Parathyroid adenoma (tissue), 2 donors: ENCODE results near the gene CAPZB.
A peak's percentile ranks its signal among the peaks of the same experiment; 100 is the strongest.

ENCODE experiments used
- H2AFZ ChIP-seq: fragments of 300-600 bp; sonication (generic); one replicate; pipeline ENCODE4 v1.7.0; 2017; ENCODE audit warnings: antibody characterized with exemption, mild to moderate bottlenecking
- H3K27ac ChIP-seq: fragments of 300-600 bp; sonication (generic); one replicate; pipeline ENCODE4 v1.7.0; 2017
- H3K27me3 ChIP-seq: fragments of 300-600 bp; sonication (generic); one replicate; pipeline ENCODE4 v1.7.0; 2017; ENCODE audit warnings: low read length; ENCODE audit not compliant: control insufficient read depth, insufficient read depth
- H3K36me3 ChIP-seq: fragments of 300-600 bp; sonication (generic); one replicate; pipeline ENCODE4 v1.7.0; 2017; ENCODE audit warnings: low read length; ENCODE audit not compliant: control insufficient read depth, insufficient read depth
- H3K4me1 ChIP-seq: fragments of 300-600 bp; sonication (generic); one replicate; pipeline ENCODE4 v1.7.0; 2017; ENCODE audit warnings: control low read depth
- H3K4me2 ChIP-seq: fragments of 300-600 bp; sonication (generic); one replicate; pipeline ENCODE4 v1.7.0; 2017; ENCODE audit warnings: low read length
- H3K4me3 ChIP-seq: fragments of 300-600 bp; sonication (generic); one replicate; pipeline ENCODE4 v1.7.0; 2017; ENCODE audit warnings: low read depth, low read length
- H3K79me2 ChIP-seq: fragments of 300-600 bp; sonication (generic); one replicate; pipeline ENCODE4 v1.7.0; 2017; ENCODE audit warnings: control low read depth
- H3K9ac ChIP-seq: fragments of 300-600 bp; sonication (generic); one replicate; pipeline ENCODE4 v1.7.0; 2017; ENCODE audit warnings: mild to moderate bottlenecking
- H3K9me3 ChIP-seq: fragments of 300-600 bp; sonication (generic); one replicate; pipeline ENCODE4 v1.7.0; 2017; ENCODE audit warnings: low read length; ENCODE audit not compliant: control insufficient read depth
- TF ChIP-seq, protein P1 (sequence below): fragments of 300-600 bp; sonication (generic); IDR thresholded peaks from one replicate; pipeline ENCODE4 v1.7.0; 2017; ENCODE audit warnings: antibody characterized with exemption, mild to moderate bottlenecking
- donor health status: primary hyperparathyroidism.

The CAPZB gene

DNA sequence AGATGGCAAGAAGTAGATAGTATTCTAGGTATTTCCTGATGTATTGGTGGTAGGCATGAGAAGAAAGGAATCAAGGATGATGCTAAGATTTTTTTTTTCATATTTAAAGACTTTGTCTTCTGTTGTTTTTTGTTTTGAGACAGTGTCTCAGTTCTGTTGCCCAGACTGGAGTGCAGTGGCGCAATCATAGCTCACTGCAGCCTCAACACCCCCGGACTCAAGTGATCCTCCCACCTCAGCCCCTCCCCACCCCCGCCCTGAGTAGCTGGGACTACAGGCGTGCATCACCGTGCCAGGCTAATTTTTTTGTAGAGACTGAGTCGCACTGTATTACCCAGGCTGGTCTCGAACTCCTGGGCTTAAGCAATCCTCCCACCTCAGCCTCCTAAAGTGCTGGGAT lies 2.8 kb upstream of the CAPZB start:
- Histone ChIP-seq H3K79me2 (peaks cover 21% of the 10 kb centered on the region), H3K4me1 (peaks cover 4% of the 10 kb centered on the region), H3K4me3 (no peak overlapping the region), H2AFZ (no peak overlapping the region), H3K27ac (no peak overlapping the region), H3K9me3 (no peaks in the 10 kb centered on the region), H3K36me3 (no peaks in the 10 kb centered on the region), H3K27me3 (no peaks in the 10 kb centered on the region), H3K9ac (no peak overlapping the region), H3K4me2 (no peak overlapping the region)
- TF ChIP-seq, protein P1, sequence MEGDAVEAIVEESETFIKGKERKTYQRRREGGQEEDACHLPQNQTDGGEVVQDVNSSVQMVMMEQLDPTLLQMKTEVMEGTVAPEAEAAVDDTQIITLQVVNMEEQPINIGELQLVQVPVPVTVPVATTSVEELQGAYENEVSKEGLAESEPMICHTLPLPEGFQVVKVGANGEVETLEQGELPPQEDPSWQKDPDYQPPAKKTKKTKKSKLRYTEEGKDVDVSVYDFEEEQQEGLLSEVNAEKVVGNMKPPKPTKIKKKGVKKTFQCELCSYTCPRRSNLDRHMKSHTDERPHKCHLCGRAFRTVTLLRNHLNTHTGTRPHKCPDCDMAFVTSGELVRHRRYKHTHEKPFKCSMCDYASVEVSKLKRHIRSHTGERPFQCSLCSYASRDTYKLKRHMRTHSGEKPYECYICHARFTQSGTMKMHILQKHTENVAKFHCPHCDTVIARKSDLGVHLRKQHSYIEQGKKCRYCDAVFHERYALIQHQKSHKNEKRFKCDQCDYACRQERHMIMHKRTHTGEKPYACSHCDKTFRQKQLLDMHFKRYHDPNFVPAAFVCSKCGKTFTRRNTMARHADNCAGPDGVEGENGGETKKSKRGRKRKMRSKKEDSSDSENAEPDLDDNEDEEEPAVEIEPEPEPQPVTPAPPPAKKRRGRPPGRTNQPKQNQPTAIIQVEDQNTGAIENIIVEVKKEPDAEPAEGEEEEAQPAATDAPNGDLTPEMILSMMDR, result no peak

DNA sequence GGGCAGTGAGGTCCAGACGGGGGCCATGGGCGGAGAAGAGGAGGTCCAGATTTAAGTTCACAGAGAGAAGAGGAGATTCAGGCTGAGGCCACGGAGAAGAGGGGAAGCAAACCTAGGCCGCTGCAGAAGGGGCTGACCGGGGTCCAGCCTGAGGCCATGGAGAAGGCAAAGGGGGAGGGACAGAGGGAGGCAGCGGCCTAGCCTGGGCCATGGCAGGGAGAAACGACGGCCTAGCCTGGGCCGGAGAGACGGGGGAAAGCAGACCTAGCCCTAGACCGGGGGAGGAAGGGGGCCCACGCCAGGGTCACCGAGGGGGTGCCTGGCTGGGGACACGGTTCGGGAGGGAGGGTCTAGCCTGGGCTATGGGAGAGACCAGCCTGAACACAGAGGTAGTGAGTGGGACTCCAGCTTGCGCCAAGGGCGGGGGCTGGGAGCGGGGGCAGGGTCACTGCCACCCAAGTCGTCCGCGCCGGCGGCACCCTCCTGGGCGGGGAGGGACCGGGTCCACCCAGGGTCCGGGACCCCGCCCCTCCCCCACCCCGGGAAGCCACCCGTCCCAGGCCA lies 459 bp downstream of the CAPZB start:
- Histone ChIP-seq H3K27me3 (no peaks in the 10 kb centered on the region), H3K4me2 (peak overlapping the region; percentile 87), H3K4me3 (peak overlapping the region; percentile 89), H3K79me2 (peaks cover 45% of the 10 kb centered on the region), H2AFZ (peak overlapping the region; percentile 46), H3K36me3 (no peaks in the 10 kb centered on the region), H3K4me1 (peaks cover 8% of the 10 kb centered on the region), H3K9me3 (no peaks in the 10 kb centered on the region), H3K27ac (peak overlapping the region; percentile 88), H3K9ac (peak overlapping the region; percentile 92)
- TF ChIP-seq, protein P1, result no peak

DNA sequence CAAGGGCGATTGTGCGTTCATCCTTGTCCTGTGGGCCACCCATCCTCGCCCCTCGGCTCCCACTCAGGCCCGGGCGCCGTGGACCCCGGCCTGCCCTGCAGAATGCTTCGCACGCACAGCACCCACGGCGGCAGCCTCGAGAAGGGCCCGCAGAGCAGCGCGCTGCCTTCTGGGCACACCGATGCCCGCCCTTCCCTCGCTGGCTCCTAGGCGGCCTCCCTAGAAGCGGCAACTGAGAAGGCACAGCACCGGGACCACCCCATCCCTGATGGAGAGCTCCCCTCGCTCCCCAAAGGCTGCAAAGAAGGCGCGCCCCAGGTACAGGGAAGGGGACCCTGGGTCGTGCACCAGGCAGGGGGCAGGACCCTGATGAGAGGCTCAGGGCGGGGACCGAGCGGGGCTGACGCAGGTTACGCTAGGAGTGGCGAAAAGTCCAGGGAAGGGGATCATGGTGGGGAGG lies 971 bp downstream of the CAPZB start:
- peaks cover 8% of the 10 kb centered on the region for H3K4me1 ChIP-seq
- no peaks in the 10 kb centered on the region for H3K9me3 ChIP-seq
- no peaks in the 10 kb centered on the region for H3K27me3 ChIP-seq
- TF ChIP-seq, protein P1, result no peak
- peaks cover 50% of the 10 kb centered on the region for H3K79me2 ChIP-seq
- H2AFZ ChIP-seq, result no peak overlapping the region
- H3K9ac ChIP-seq, result peak overlapping the region; percentile 92
- no peaks in the 10 kb centered on the region for H3K36me3 ChIP-seq
- peak overlapping the region; percentile 87 for H3K4me2 ChIP-seq
- peak overlapping the region; percentile 88 for H3K27ac ChIP-seq
- peak overlapping the region; percentile 89 for H3K4me3 ChIP-seq

DNA sequence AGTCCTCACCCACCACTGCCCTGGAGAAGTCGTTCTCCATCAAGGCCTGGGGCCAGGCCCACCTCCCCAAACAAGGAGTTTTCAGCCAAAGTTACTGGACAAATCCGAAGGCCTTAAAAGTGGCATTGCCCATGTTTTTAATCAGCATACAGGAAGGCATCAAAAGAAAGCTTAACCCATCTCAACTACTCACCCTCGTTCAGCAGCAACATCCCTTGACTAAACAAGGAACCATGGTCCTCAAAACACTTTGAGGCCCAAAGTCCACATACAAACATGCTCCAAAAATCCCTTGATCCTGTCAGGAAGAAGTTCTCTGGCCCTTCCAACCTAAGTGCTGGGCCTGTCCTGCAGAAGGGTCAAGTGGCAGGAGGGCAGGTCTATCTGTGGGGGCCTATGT lies 1.6 kb downstream of the CAPZB start:
- Histone ChIP-seq H3K9ac (no peak overlapping the region), H3K27ac (no peak overlapping the region), H3K9me3 (no peaks in the 10 kb centered on the region), H3K36me3 (no peaks in the 10 kb centered on the region), H3K27me3 (no peaks in the 10 kb centered on the region), H3K4me1 (peaks cover 8% of the 10 kb centered on the region), H3K4me3 (peak overlapping the region; percentile 89), H3K79me2 (peaks cover 57% of the 10 kb centered on the region), H3K4me2 (peak overlapping the region; percentile 87), H2AFZ (no peak overlapping the region)
- TF ChIP-seq, protein P1, result no peak

DNA sequence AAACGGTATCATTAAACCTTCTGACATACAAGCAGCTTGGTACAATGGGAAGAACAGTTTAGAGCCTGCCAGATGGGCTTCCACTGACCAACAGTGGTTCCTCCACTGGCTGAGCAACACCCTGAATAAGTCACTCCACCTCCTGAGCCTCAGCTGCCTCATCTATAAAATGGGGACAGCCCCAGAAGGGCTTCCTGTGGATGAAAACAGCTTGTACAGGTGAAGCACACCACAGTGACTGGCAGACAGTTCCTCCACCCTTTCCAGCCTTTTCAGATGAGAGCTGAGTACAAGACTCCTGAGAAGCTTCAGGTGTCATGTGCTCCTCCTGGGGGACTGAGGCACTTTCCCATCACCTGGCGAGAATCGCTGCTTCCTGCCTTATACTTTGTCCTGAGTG lies 2.1 kb downstream of the CAPZB start:
- TF ChIP-seq, protein P1, result no peak
- no peak overlapping the region for H3K9ac ChIP-seq
- no peak overlapping the region for H3K27ac ChIP-seq
- no peaks in the 10 kb centered on the region for H3K36me3 ChIP-seq
- peaks cover 8% of the 10 kb centered on the region for H3K4me1 ChIP-seq
- H3K4me3 ChIP-seq, result no peak overlapping the region
- no peaks in the 10 kb centered on the region for H3K9me3 ChIP-seq
- no peaks in the 10 kb centered on the region for H3K27me3 ChIP-seq
- no peak overlapping the region for H2AFZ ChIP-seq
- H3K4me2 ChIP-seq, result no peak overlapping the region
- H3K79me2 ChIP-seq, result peaks cover 61% of the 10 kb centered on the region
